IPS-11a (cell line): ENCODE results near the gene ATP8A2.
"Not testable (repeated sequence)": the region's sequence is repeated elsewhere in the genome, so short reads cannot be mapped to it uniquely, and the experiment has no call there.

Experiments used
- H3K4me3 ChIP-seq: one replicate; pipeline ENCODE4 v1.5.1; 2013; ENCODE audit warnings: low read depth, low read length, control low read depth

Gene ATP8A2

GRCh38 chr13:25761041-25761440 is 389.3 kb downstream of the ATP8A2 start:
- H3K4me3 ChIP-seq: no peak overlapping the region

- H3K4me3 ChIP-seq: no peak overlapping the region
These were observed 390.5 kb downstream of the ATP8A2 start for GRCh38 chr13:25762281-25762680.

GRCh38 chr13:25762795-25763377 is 391.1 kb downstream of the ATP8A2 start:
- no peak overlapping the region for H3K4me3 ChIP-seq

DNA sequence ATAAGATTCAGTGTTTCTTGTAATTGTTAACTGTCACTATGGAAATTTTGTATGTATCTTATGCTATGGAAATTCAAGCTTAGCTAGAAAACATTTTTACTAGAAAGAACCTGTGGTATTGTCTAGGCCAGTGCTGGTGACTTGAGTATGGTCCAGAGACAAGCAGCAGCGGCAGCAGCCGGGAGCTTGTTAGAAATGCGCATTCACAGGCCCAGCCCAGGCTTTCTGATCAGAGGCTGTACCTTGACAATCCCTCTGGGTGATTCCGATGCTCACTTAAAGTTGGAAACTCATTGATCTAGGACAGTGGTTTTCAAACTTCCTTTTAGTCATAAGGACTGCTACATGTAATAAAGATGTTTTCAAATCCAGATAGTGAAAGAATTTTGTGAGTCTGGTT is 392.6 kb downstream of the ATP8A2 start:
- no peak overlapping the region for H3K4me3 ChIP-seq

DNA sequence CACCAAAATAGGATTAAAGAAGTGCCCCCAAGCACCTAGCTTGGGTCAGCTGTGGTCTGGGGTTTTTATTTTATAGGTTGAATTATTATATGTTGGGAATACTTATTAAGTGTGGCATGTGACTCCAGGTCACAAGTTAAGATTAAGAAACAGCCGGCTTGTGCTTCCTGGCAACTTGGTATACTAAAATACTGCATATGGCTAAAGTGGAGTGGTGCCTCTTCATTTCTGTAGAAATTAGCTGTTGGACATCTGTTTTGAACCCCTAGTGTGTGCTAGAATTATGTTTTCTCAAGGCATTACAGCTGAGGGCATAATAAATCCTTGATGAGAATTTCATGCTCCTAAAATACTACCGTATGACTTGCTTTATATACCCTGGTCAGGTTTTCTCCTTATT is 393.5 kb downstream of the ATP8A2 start:
- H3K4me3 ChIP-seq: no peak overlapping the region

GRCh38 chr13:25766576-25766975 is 394.8 kb downstream of the ATP8A2 start:
- no peak overlapping the region for H3K4me3 ChIP-seq

- no peak overlapping the region for H3K4me3 ChIP-seq
These were observed 395.2 kb downstream of the ATP8A2 start for GRCh38 chr13:25766991-25767390.

- H3K4me3 ChIP-seq: no peak overlapping the region
These were observed 396.6 kb downstream of the ATP8A2 start for GRCh38 chr13:25768376-25768775.

GRCh38 chr13:25768838-25769237 is 397.1 kb downstream of the ATP8A2 start:
- no peak overlapping the region for H3K4me3 ChIP-seq

DNA sequence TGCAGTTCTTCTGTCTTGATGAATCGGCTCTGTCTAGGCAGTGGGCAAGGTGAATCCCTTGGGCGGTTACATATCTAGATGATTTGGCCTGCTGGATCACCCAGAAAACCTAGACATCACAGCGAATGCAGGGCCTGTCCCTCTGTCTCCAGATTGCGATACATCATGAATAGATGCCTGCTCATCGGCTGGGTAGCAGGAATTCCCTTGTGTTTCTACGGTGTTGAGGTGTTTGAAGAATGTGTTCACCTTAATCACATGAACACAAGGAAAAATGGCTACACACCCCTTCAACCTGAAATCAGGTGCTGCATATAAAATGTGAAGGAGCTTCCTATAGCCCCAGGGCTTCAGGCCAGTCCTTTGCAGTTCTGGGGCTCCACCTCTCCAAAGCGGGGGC is 398.8 kb downstream of the ATP8A2 start:
- no peak overlapping the region for H3K4me3 ChIP-seq

- no peak overlapping the region for H3K4me3 ChIP-seq
These were observed 399.4 kb downstream of the ATP8A2 start for GRCh38 chr13:25771202-25771601.

DNA sequence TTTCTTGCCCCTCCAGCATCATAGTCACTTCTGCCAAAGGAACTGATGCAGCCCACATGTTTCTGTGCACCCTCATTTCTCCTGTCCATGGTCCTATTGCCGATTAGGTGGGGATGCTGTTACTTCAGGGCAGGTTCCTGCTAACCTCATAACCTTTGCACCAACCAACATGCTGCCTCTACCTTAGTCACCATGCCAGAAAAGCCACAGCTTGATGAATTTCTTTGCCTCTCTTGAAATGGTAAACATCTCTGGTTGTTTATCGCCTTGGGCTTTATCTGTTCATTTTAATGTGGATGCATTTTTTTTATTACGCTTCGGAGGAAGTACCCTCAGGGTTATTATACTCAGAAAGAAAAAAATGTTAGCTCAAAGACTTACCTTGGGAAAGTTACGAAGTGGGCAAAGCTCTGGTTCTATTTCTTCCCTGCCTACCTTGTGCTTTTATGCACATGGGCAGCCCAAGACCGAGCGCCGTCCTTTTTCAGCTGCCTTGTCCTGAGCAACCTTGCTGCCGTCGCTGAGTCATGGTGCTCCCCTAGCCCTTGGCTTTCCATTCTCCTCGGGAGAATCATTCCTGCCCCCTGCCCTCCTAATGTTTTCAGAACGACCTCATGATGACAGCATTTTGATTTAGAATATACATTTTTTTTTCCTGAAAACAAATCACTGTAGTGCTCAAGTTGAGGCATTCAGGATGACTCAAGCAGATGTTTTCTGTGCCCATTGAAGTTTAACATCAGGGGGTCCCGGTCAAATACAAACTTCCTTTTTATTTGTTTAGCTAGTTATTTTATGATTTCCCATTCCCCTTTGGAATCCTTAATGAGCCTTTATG is 400.1 kb downstream of the ATP8A2 start:
- H3K4me3 ChIP-seq: no peak overlapping the region

DNA sequence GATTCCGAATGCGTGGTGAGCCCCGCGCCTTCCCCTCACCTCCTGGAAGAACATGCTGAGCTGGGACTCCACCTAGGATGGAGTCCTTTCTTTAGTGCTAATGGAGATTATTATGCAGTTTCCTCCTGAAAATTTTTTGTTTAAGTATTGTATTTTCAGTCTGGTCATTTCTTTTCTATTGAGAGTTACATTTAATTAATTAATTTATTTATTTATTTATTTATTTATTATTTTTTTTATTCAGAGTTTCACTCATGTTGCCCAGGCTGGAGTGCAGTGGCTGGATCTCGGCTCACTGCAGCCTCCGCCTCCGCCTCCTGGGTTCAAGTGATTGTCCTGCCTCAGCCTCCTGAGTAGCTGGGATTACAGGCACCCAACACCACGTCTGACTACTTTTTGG is 400.8 kb downstream of the ATP8A2 start:
- H3K4me3 ChIP-seq: not testable (repeated sequence)

DNA sequence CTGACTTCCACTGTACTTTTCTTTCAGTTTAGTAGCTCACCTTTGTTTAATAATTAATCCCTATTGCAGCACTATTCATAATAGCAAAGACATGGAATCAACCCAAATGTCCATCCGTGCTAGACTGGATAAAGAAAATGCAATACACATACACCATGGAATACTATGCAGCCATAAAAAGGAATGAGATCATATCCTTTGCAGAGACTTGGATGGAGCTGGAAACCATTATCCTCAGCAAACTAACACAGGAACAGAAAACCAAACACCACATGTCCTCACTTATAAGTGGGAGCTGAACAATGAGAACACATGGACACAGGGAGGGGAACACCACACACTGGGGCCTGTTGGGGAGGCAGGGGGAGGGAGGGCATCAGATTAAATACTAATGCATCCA is 402.3 kb downstream of the ATP8A2 start:
- not testable (repeated sequence) for H3K4me3 ChIP-seq

GRCh38 chr13:25775275-25775674 is 403.5 kb downstream of the ATP8A2 start:
- no peak overlapping the region for H3K4me3 ChIP-seq

DNA sequence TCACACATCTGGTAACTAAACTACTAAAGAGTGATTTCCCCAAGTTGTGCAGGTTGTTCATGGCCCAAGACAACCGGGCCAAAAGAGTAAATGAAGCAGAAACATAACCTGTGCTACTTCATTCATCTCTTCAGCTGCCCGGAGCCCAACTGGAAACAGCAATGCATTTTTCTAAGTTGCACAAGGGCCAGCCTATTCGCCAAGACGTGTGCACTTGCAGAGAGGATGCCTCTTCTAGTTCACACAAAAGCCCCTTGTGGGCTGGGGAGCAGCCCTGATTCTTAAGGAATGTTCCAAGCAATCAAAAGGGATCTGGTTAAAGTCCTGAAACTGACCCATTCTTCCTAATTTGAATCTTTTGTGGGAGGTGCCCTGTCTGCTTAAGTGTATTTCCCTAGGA is 404.2 kb downstream of the ATP8A2 start:
- no peak overlapping the region for H3K4me3 ChIP-seq

DNA sequence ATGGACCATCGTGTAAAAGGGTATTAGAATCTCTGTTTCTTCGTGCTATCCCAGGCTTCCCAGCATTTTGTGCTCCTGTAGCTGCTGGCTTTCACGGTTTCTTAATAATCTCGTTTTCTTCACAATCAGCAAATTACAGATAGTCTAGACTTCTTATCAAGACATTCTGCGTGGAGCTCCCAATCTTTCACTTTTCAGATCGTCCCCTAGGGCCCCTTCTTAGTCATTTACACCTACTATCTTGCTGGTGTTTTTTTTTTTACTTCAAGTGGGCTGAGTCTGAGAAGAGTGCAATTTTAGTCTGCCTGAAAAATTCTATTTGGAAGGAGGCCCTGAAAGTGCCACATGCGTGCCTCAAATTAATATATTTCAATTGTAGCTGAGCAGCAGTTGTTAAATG is 404.9 kb downstream of the ATP8A2 start:
- H3K4me3 ChIP-seq: no peak overlapping the region

DNA sequence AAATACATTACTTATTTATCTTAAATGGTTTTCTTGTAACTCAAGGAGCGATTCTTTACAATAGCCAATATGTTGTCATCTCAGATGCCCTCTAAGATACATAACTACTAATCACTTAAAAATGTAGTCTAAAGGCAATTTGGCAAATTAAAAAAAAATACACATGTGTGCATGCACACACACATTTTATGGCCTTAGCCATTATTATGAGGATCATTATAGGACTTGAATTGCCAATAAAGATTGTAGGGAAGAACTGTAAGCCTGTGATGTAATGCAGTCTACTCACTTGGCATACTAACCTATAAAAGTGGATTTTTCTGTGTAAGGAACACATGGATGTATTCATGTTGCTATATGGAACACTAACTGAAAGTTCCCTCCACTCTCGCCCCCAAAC is 405.7 kb downstream of the ATP8A2 start:
- H3K4me3 ChIP-seq: no peak overlapping the region

DNA sequence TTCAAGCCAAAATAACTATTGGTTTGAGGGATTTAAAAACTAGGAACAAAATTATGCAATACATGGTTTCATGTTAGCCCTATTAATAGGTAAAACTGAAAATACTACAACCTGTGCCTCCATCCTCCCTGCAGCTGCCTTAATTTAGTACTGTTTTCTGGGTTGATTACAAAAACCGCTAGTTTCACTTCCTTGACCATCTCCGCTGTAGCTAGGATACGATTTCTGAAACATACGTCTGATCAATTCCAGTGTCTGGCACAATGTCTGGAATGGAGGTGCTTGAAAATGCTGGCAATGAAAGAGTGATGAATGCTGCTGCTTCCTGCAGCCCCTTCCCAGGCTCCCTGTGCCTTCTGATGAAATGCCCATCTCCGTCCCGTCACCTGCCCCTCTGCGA is 406.6 kb downstream of the ATP8A2 start:
- H3K4me3 ChIP-seq: no peak overlapping the region

- no peak overlapping the region for H3K4me3 ChIP-seq
These were observed 407.1 kb downstream of the ATP8A2 start for GRCh38 chr13:25778808-25779305.

DNA sequence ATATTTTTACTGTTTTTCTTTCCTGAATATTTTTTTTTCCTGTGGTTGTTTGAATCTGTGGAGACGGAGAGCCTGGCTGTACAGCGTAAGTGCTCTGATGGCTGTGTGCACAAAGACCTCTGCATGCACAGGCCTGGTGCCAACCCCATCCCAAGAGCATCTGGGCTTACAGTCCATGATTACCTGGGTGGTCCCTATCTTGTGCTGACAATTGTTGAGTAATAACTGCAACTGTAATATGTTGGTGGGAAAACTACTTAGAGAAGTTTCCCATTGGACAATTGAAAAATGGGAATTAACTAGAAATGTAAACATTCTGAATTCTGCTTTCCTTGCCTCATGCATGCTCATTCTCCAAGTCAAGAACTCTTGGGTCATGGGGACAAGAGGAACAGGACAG is 411.3 kb downstream of the ATP8A2 start:
- no peak overlapping the region for H3K4me3 ChIP-seq

DNA sequence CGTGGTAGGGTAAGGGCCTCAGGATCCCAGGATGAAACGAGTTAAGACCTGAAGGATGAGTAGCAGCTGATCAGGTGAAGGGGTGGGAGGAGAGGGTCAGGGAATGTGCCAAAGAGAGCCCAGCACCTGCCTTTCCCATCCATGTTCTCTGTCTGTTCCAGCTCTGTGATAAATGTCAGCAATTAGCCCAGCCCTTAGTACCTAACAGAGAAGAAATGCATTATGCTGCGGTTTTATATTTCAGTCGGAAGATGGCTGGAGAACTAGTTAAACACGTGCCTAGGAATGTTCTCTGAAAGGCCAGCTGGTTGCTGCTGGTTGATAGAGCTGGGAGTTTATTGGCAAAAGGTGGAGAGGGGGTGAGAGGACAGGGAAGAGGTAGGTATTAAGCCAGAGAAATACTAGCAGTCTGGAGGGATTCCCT is 411.8 kb downstream of the ATP8A2 start:
- no peak overlapping the region for H3K4me3 ChIP-seq
